HL-60/S4 treated with retinoic acid at 250 ng/mL for 4 days and 3 days (cell line): ENCODE results near the gene GALNT18.

ENCODE experiments used
- in situ Hi-C: fragments of 300-500 bp; cut with MboI; formaldehyde crosslinking; loops from 2 replicates; pipeline ENCODE4 v1.7.0; 2022; ENCODE audit warnings: low sequenced_read_pairs

The GALNT18 gene

GRCh38 chr11:11252403-11252802 lies 369.4 kb downstream of the GALNT18 start:
- in situ Hi-C loops = no loop called here

GRCh38 chr11:11251394-11251970 lies 370.3 kb downstream of the GALNT18 start:
- in situ Hi-C loops = no loop called here

GRCh38 chr11:11250470-11250869 lies 371.3 kb downstream of the GALNT18 start:
- in situ Hi-C loops = no loop called here

- in situ Hi-C loops = no loop called here
Observed at GRCh38 chr11:11247576-11247975, 374.2 kb downstream of the GALNT18 start.

- in situ Hi-C loops = no loop called here
Observed at GRCh38 chr11:11247086-11247485, 374.7 kb downstream of the GALNT18 start.

GRCh38 chr11:11246166-11246565 lies 375.6 kb downstream of the GALNT18 start:
- in situ Hi-C loops = no loop called here

GRCh38 chr11:11245453-11245852 lies 376.4 kb downstream of the GALNT18 start:
- in situ Hi-C loops = no loop called here

- in situ Hi-C loops = no loop called here
Observed at GRCh38 chr11:11244470-11245080, 377.2 kb downstream of the GALNT18 start.

- in situ Hi-C loops = no loop called here
Observed at GRCh38 chr11:11243590-11244469, 378.0 kb downstream of the GALNT18 start.

GRCh38 chr11:11243209-11243589 lies 378.6 kb downstream of the GALNT18 start:
- in situ Hi-C loops = no loop called here

- in situ Hi-C loops = no loop called here
Observed at GRCh38 chr11:11241284-11241683, 380.5 kb downstream of the GALNT18 start.

- in situ Hi-C loops = no loop called here
Observed at GRCh38 chr11:11239959-11240358, 381.8 kb downstream of the GALNT18 start.

GRCh38 chr11:11237070-11237832 lies 384.6 kb downstream of the GALNT18 start:
- in situ Hi-C loops = no loop called here

GRCh38 chr11:11236498-11237059 lies 385.2 kb downstream of the GALNT18 start:
- in situ Hi-C loops = no loop called here

- in situ Hi-C loops = no loop called here
Observed at GRCh38 chr11:11231763-11232162, 390.0 kb downstream of the GALNT18 start.

- in situ Hi-C loops = no loop called here
Observed at GRCh38 chr11:11230802-11231562, 390.8 kb downstream of the GALNT18 start.

GRCh38 chr11:11230087-11230486 lies 391.7 kb downstream of the GALNT18 start:
- in situ Hi-C loops = no loop called here

- in situ Hi-C loops = no loop called here
Observed at GRCh38 chr11:11229647-11230046, 392.2 kb downstream of the GALNT18 start.

GRCh38 chr11:11227296-11228085 lies 394.3 kb downstream of the GALNT18 start:
- in situ Hi-C loops = no loop called here
